ENCODE results near the gene TMEM184A. TPM values are rescaled to one million over a fixed set of nuclear protein-coding genes. Genes with fewer than 3 reads are reported as not detected.
A peak's percentile ranks its signal among the peaks of the same experiment; 100 is the strongest.

The TMEM184A gene
- total RNA-seq, 1 donor from 2014 or later = not detected

DNA sequence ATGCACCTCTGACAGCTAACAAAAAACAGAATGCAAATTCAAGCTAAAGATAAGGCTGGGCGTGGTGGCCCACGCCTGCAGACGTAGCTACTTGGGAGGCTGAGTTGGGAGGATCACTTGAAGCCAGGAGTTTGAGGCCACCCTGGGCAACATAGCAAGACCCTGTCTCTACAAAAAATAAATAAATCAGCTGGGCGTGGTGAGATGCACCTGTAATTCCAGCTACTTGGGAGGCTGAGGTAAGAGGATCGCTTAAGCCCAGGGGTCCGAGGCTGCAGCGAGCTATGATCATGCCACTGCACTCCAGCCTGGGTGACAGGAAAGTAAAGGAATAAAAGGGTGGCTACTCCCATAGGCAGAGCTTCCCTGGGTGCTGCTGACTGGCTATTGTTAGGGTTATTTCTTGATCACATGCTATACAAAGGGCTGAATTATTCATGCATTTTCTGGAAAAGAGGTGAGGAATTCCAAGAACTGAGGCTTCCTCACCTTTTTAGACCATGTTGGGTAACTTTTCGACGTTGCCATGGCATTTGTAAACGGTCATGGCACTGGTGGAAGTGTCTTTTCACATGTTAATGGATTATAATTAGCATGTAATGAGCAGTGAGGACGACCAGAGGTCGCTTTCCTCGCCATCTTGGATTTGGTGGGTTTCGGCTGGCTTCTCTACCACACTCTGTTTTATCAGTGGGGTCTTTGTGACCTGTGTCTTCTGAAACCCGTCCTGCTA lies 20.7 kb upstream of the TMEM184A start:
- Mint-ChIP-seq H3K36me3 (ENCODE audit: low read depth) (peaks cover 6% of the 10 kb centered on the region), H3K4me3 (no peak overlapping the region), H3K27me3 (ENCODE audit: low read depth) (no peaks in the 10 kb centered on the region), H3K4me1 (peaks cover 12% of the 10 kb centered on the region), H3K27ac (ENCODE audit: unreplicated experiment) (no peak overlapping the region), H3K9me3 (peaks cover 4% of the 10 kb centered on the region)
- TF ChIP-seq, protein P1, sequence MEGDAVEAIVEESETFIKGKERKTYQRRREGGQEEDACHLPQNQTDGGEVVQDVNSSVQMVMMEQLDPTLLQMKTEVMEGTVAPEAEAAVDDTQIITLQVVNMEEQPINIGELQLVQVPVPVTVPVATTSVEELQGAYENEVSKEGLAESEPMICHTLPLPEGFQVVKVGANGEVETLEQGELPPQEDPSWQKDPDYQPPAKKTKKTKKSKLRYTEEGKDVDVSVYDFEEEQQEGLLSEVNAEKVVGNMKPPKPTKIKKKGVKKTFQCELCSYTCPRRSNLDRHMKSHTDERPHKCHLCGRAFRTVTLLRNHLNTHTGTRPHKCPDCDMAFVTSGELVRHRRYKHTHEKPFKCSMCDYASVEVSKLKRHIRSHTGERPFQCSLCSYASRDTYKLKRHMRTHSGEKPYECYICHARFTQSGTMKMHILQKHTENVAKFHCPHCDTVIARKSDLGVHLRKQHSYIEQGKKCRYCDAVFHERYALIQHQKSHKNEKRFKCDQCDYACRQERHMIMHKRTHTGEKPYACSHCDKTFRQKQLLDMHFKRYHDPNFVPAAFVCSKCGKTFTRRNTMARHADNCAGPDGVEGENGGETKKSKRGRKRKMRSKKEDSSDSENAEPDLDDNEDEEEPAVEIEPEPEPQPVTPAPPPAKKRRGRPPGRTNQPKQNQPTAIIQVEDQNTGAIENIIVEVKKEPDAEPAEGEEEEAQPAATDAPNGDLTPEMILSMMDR (conservative IDR thresholded peaks at IDR 0.05) = no peak
- no peak for DNase-seq (ENCODE audit: low read depth, low spot score)

GRCh38 chr7:1575809-1576208 lies 19.8 kb upstream of the TMEM184A start:
- no peak overlapping the region for H3K27ac Mint-ChIP-seq (ENCODE audit: unreplicated experiment)
- peaks cover 6% of the 10 kb centered on the region for H3K36me3 Mint-ChIP-seq (ENCODE audit: low read depth)
- TF ChIP-seq, protein P1 (conservative IDR thresholded peaks at IDR 0.05) = no peak
- no peaks in the 10 kb centered on the region for H3K27me3 Mint-ChIP-seq (ENCODE audit: low read depth)
- no peak for DNase-seq (ENCODE audit: low read depth, low spot score)
- H3K4me1 Mint-ChIP-seq = peaks cover 17% of the 10 kb centered on the region
- H3K4me3 Mint-ChIP-seq = peak overlapping the region; percentile 59
- H3K9me3 Mint-ChIP-seq = peaks cover 4% of the 10 kb centered on the region

- no peak for DNase-seq (ENCODE audit: low read depth, low spot score)
- Mint-ChIP-seq H3K27me3 (ENCODE audit: low read depth) (no peaks in the 10 kb centered on the region), H3K4me1 (peaks cover 25% of the 10 kb centered on the region), H3K9me3 (no peaks in the 10 kb centered on the region), H3K27ac (ENCODE audit: unreplicated experiment) (no peak overlapping the region), H3K36me3 (ENCODE audit: low read depth) (peaks cover 3% of the 10 kb centered on the region), H3K4me3 (peak overlapping the region; percentile 92)
- TF ChIP-seq, protein P1 (conservative IDR thresholded peaks at IDR 0.05) = no peak
Observed at GRCh38 chr7:1572111-1572822, 16.3 kb upstream of the TMEM184A start.

DNA sequence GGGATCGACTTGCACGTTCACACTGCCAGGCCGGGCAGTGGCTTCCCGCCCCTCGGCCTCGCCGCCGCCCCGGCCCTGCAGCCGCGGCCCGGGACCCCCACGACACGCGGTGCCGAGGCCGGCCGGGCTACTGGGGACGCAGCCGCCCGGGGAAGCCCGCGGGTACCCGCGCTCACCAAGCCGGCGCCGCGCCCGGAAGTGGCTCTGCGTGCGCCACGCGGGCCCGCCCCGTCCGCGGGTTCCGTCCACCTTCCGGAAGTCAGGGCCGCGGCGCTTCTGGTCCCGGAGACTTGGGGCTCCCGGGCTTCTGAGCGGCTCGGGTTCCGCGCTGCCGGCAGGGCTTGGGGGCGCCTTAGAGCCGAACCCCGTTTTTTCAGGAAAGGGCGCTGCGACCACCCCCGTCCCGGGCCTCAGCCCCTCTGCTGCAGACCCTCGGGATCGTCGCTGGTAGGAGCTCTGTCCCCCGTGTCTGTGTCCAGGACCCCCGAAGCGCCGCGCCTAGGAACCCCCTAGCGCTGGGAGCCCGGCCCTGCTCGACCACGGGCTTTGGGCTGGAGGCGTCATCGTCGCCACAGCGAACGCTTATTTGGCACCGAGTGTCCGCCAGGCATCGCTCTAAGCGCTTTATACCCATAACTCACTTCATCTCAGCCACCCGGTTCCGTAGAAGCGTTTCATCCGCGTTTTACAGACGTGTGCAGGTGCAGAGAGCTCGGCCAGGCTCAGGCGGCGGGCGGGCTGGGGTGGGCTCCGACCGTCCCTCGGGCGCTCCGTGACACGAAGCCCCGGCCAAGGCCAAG lies 14.0 kb upstream of the TMEM184A start, which contains the start of gene PSMG3:
Gene PSMG3, minus strand, starts transcription at position 200 of the 800 bp plus-strand sequence. CDS start 693 bp downstream, outside the sequence.
- Mint-ChIP-seq H3K36me3 (ENCODE audit: low read depth) (peaks cover 3% of the 10 kb centered on the region), H3K4me3 (peak within 1 kb of the TSS; percentile 92), H3K27ac (ENCODE audit: unreplicated experiment) (peak within 1 kb of the TSS; percentile 84), H3K27me3 (ENCODE audit: low read depth) (no peaks in the 10 kb centered on the region), H3K4me1 (peaks cover 30% of the 10 kb centered on the region), H3K9me3 (no peaks in the 10 kb centered on the region)
- DNase-seq (ENCODE audit: low read depth, low spot score) = peak; percentile 79
- TF ChIP-seq, protein P1 (conservative IDR thresholded peaks at IDR 0.05) = peak; percentile 45

GRCh38 chr7:1569440-1569832 lies 13.4 kb upstream of the TMEM184A start:
- H3K4me1 Mint-ChIP-seq = peaks cover 30% of the 10 kb centered on the region
- TF ChIP-seq, protein P1 (conservative IDR thresholded peaks at IDR 0.05) = no peak
- peaks cover 3% of the 10 kb centered on the region for H3K36me3 Mint-ChIP-seq (ENCODE audit: low read depth)
- H3K9me3 Mint-ChIP-seq = no peaks in the 10 kb centered on the region
- H3K4me3 Mint-ChIP-seq = peak overlapping the region; percentile 84
- peak overlapping the region; percentile 84 for H3K27ac Mint-ChIP-seq (ENCODE audit: unreplicated experiment)
- no peaks in the 10 kb centered on the region for H3K27me3 Mint-ChIP-seq (ENCODE audit: low read depth)
- DNase-seq (ENCODE audit: low read depth, low spot score) = no peak

Measured in neural crest cell (in vitro differentiated cells).